Thyroid gland (tissue), 4 donors: ENCODE measurements around the gene SOX13. TPM values are rescaled to one million over a fixed set of nuclear protein-coding genes. Genes with fewer than 3 reads are reported as not detected.
"Not testable (repeated sequence)": the region's sequence is repeated elsewhere in the genome, so short reads cannot be mapped to it uniquely, and the experiment has no call there.

Experiments
- DNase-seq, 2 donors: peaks; one replicate each; pipeline ENCODE4 v3.0.0-alpha.2; 2019
- H3K27ac ChIP-seq, 3 donors: fragments of 200-600 bp; sonication (generic); 1 replicate in 2 of 3; 2 replicates in 1 of 3; pipeline ENCODE4 v1.5.1; 2016 to 2019; ENCODE audit warnings: mild to moderate bottlenecking in 1 of 3, moderate library complexity in 1 of 3
- H3K27me3 ChIP-seq: fragments of 200-600 bp; sonication (generic); one replicate; pipeline ENCODE4 v1.5.1; 2019
- H3K36me3 ChIP-seq, 2 donors: fragments of 200-600 bp; sonication (generic); one replicate each; pipeline ENCODE4 v1.5.1; 2016 to 2019
- H3K4me1 ChIP-seq, 2 donors: fragments of 200-600 bp; sonication (generic); one replicate each; pipeline ENCODE4 v1.5.1; 2017 to 2019
- H3K4me3 ChIP-seq, 3 donors: fragments of 200-600 bp; sonication (generic); replicated peaks in 1 of 3; 1 replicate in 2 of 3; 2 replicates in 1 of 3; pipeline ENCODE4 v1.5.1; 2016; ENCODE audit warnings: mild to moderate bottlenecking in 1 of 3
- H3K9me3 ChIP-seq: fragments of 200-600 bp; sonication (generic); one replicate; pipeline ENCODE4 v1.5.1; 2017
- POLR2A ChIP-seq, 2 donors: fragments of 450-650 bp; IDR thresholded peaks; one replicate each; pipeline ENCODE4 v1.6.1; 2017; ENCODE audit warnings: antibody characterized with exemption in 2 of 2, mild to moderate bottlenecking in 2 of 2, moderate library complexity in 1 of 2
- WGBS, 2 donors: methylation state at CpG; one replicate each; pipeline ENCODE4 v1.1.5; 2017; 5-methylcytosine and 5-hydroxymethylcytosine counted together
- intact Hi-C: fragments of 100-400 bp; cut with DNase I; formaldehyde crosslinking; loops from one replicate; pipeline ENCODE4 v1.15.1; 2023
- total RNA-seq, 4 donors: library from RNA; depleted of rRNA; stranded (reverse); fragments of >200 nt; gene quantifications; one replicate each; pipeline ENCODE4 v1.2.3, GENCODE V29; 2016
- TF ChIP-seq, protein P1 (sequence below), 6 experiments: fragments of 200-600 bp in 3 of 6; fragments of 450-650 bp in 3 of 6; sonication (generic) in 3 of 6; IDR thresholded peaks; one replicate each; pipeline ENCODE4 v1.5.1; 2016 to 2019; ENCODE audit warnings: antibody characterized with exemption in 6 of 6, mild to moderate bottlenecking in 2 of 6, inconsistent platforms in 1 of 6, moderate library complexity in 1 of 6

SOX13 gene
- total RNA-seq, 4 donors from 2014 or later = 19.4 to 29.3 (median 20.8) TPM

DNA sequence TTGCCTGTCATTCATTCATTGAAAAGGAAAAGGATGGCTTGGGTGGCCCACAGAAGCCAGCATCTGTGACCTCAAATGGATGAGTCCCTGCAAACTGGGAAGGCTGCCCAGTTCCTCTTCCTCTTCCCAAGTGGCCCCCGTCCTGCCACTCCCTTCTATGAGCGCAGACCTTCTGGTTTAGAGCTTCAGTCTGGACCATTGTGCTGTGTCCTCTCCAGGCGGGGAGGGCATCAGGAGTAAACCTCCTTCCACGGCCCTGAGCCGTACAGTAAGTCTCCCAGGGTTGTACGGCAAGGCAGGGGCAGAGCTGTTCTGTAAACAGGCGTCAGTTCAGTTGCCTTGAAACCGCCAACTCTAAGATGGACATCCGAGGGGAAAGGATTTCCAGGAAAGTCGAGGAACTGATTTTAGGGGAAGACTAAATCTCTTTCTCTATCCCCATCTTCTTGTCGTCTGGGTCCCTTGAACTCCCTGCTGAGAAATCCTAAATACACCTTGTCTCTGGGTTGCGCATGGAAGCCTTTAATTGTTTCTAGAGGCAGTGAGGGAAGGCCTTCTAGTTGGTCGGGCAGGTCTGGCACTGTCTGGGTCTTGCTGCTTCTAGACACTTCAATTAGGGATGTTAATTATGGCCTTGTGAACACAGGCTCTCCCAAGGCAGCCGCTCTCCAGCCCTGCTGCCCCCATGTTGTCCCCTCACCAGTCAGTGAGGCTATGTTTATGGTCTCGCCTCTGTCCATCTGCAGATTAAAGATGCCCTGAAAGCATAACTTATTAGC, 22.1 kb downstream of the SOX13 start:
- peaks cover 5 to 45% of the 10 kb centered on the region in 2 donors for H3K4me1 ChIP-seq
- peak overlapping the region in 1 of 3 donors; percentile 6 for H3K27ac ChIP-seq
- no peaks in the 10 kb centered on the region for H3K27me3 ChIP-seq
- no peak for TF ChIP-seq POLR2A (IDR thresholded peaks at IDR 0.05)
- TF ChIP-seq, protein P1, sequence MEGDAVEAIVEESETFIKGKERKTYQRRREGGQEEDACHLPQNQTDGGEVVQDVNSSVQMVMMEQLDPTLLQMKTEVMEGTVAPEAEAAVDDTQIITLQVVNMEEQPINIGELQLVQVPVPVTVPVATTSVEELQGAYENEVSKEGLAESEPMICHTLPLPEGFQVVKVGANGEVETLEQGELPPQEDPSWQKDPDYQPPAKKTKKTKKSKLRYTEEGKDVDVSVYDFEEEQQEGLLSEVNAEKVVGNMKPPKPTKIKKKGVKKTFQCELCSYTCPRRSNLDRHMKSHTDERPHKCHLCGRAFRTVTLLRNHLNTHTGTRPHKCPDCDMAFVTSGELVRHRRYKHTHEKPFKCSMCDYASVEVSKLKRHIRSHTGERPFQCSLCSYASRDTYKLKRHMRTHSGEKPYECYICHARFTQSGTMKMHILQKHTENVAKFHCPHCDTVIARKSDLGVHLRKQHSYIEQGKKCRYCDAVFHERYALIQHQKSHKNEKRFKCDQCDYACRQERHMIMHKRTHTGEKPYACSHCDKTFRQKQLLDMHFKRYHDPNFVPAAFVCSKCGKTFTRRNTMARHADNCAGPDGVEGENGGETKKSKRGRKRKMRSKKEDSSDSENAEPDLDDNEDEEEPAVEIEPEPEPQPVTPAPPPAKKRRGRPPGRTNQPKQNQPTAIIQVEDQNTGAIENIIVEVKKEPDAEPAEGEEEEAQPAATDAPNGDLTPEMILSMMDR (IDR thresholded peaks at IDR 0.05) = no peak
- H3K9me3 ChIP-seq = no peaks in the 10 kb centered on the region
- 74 to 81% methylated on average over 15 of the region's 15 CpGs for WGBS, 2 donors
- H3K4me3 ChIP-seq = no peak overlapping the region
- no peaks in the 10 kb centered on the region for H3K36me3 ChIP-seq
- DNase-seq = no peak
- intact Hi-C loops = no loop called here

DNA sequence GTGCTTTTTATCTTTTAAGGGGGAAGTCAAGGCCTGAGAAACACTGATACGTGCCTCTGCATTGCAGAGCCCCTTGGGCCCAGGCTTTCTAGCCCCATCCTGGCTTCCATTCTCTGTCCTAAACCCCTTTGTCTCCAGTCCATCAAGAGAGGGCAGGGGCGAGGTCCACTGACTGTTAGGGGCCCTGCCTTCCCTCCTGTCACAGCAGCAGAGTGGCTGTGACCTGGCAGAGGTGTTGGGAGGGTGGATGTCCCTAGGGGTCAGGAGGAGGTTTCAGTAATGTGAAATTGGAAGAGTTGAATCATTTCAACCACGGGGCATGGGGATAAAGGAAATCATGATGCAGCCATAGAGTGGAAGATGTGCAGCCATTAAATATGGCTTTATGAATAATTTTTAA, 24.0 kb downstream of the SOX13 start:
- intact Hi-C loops = no loop called here
- no peaks in the 10 kb centered on the region for H3K36me3 ChIP-seq
- no peak overlapping the region for H3K27ac ChIP-seq
- H3K4me3 ChIP-seq = no peak overlapping the region
- TF ChIP-seq POLR2A (IDR thresholded peaks at IDR 0.05) = no peak
- TF ChIP-seq, protein P1 (IDR thresholded peaks at IDR 0.05) = no peak
- 77 to 84% methylated on average over 3 of the region's 3 CpGs for WGBS, 2 donors
- H3K4me1 ChIP-seq = peaks cover 3 to 30% of the 10 kb centered on the region in 2 donors
- DNase-seq = no peak
- H3K9me3 ChIP-seq = no peaks in the 10 kb centered on the region
- H3K27me3 ChIP-seq = no peaks in the 10 kb centered on the region

DNA sequence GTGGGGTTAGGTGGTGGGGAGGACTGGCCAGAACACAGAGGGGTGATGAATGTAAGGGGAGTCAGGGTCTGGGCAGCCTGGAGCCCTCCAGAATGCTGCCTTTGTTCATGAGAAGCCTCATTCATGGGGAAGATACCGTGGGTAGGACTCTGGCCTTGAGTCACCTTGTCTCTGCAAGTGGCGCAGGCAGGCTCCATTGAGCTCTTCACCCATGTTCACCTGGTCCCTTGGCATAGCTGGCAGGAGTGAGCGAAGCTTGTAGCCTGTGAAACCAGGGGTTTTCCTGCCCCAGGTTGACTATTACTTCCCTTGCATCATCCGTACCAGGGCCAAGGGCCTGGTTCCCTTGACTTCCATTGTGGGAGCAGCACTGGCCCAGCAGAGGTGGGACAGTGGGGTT, 25.8 kb downstream of the SOX13 start:
- Histone ChIP-seq H3K9me3 (no peaks in the 10 kb centered on the region), H3K27me3 (no peaks in the 10 kb centered on the region), H3K4me1 (peaks cover 14 to 33% of the 10 kb centered on the region in 2 donors), H3K27ac (no peak overlapping the region), H3K4me3 (no peak overlapping the region), H3K36me3 (no peaks in the 10 kb centered on the region)
- WGBS, 2 donors = 90 to 92% methylated on average over 4 of the region's 4 CpGs
- intact Hi-C loops = no loop called here
- no peak for TF ChIP-seq POLR2A (IDR thresholded peaks at IDR 0.05)
- TF ChIP-seq, protein P1 (IDR thresholded peaks at IDR 0.05) = no peak
- no peak for DNase-seq

DNA sequence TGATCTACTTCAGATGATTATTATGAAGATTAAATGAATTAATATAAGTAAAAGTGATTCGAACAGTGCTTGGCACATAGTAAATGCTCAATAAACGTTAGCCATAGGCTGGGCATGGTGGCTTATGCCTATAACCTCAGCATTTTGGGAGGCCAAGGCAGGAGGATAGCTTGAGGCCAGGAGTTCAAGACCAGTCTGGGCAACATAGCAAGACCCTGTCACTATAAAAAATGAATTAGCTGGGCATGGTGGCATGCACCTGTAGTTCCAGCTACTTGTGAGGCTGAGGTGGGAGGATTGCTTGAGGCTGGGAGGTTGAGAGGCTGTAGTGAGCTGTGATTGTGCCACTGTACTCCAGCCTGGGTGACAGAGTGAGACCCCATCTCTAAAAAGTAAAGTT, 26.8 kb downstream of the SOX13 start:
- DNase-seq, H3K27ac ChIP-seq: not testable (repeated sequence)
- peaks cover 21 to 37% of the 10 kb centered on the region in 2 donors for H3K4me1 ChIP-seq

DNA sequence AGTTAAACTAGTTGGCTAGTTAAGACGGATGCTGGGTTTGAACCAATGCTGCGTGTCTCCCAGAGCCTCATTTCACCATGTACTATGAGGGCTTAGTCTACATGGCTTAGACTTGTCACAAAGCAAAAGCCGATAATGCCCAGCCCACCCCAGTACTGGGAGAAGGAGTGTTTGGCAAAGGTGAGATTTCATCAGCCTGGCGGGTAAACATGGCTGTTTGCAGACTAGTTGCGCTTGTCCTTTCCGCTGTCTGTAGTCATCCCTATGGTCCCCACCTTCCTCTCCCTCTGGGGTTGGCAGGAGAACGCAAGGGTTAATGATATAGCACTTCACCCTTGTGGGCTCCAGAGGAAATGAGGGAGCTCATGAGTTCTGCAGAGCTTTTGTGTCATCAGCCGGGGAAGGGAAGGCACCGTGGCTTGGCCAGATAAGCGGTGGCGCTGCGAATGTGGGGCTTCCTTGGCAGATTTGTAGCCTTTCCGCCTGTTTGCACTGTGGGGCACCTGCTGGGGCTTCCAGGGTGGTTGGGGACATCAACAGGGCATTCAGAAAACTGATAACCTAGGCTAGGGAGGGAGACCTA, 29.2 kb downstream of the SOX13 start:
- Histone ChIP-seq H3K9me3 (no peaks in the 10 kb centered on the region), H3K27me3 (no peaks in the 10 kb centered on the region), H3K4me3 (no peak overlapping the region), H3K27ac (no peak overlapping the region), H3K4me1 (peaks cover 18 to 32% of the 10 kb centered on the region in 2 donors), H3K36me3 (no peaks in the 10 kb centered on the region)
- WGBS, 2 donors = 70 to 81% methylated on average over 8 to 13 of the region's 13 CpGs
- no peak for DNase-seq
- intact Hi-C loops = no loop called here
- no peak for TF ChIP-seq POLR2A (IDR thresholded peaks at IDR 0.05)
- TF ChIP-seq, protein P1 (IDR thresholded peaks at IDR 0.05) = no peak

More for the DNA sequence above, 26.8 kb downstream of the SOX13 start:
- H3K4me3 ChIP-seq, H3K27me3 ChIP-seq, intact Hi-C loops, H3K36me3 ChIP-seq, H3K9me3 ChIP-seq: not testable (repeated sequence)
- 85 to 86% methylated on average over 2 of the region's 2 CpGs for WGBS, 2 donors
